ENCODE measurements around the gene NAT10. TPM values are rescaled to one million over a fixed set of nuclear protein-coding genes. Genes with fewer than 3 reads are reported as not detected.

Gene NAT10
- total and polyA plus RNA-seq, 2 experiments from 2014 or later = 19.4 to 23.6 TPM

DNA sequence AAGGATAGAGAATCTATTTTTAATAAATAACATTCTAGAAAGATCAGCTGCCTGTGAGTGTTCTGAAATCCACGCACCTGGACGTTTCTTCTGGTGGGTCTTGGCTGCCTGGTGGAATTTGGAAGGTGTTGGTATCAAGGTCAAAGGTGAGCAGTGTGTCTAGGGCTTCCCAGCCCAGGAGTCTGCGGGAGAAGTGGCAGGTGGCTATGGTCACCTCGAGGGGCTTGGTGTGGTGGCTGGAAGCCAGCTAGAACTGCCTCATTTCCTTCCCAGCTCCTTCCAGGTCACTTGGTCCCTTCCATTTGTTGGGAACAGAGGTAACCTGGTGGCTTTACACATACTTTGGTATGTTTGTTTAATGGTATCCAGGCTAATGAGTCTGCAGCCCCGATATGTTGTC is 41.4 kb downstream of the NAT10 start:
- Histone ChIP-seq H3K4me1 (ENCODE audit: low read depth) (peaks cover 46% of the 10 kb centered on the region), H3K4me3 (no peak overlapping the region), H3K36me3 (peaks cover 22% of the 10 kb centered on the region), H3K27me3 (no peaks in the 10 kb centered on the region), H3K9me3 (ENCODE audit: low read depth) (no peaks in the 10 kb centered on the region), H3K27ac (no peak overlapping the region)
- TF ChIP-seq CTCF (IDR thresholded peaks at IDR 0.05; ENCODE audit: low read depth, low read length) = no peak
- no peak for DNase-seq (ENCODE audit: low read depth in 1 of 2, low spot score in 1 of 2)

DNA sequence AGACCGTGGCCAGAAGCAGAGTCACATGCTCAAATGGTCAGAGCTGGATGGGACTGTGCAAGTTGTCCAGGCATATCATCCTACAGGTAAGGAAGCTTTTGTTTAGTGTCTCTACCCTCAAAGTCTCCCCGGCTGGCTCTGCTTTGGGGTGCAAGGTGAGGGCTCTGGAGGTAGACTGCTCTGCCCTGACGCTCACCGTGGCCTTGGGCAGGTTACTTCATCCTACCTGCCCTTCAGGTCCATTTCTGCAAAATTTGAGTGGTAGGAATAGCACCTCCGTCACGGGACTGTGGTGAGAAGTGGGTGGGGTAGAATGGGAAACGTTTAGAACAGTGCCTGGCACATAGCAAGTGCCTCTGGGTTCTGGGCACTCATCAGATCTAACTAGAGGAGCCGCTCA is 42.2 kb downstream of the NAT10 start:
- Histone ChIP-seq H3K4me1 (ENCODE audit: low read depth) (peaks cover 42% of the 10 kb centered on the region), H3K27ac (no peak overlapping the region), H3K4me3 (no peak overlapping the region), H3K9me3 (ENCODE audit: low read depth) (no peaks in the 10 kb centered on the region), H3K36me3 (peaks cover 24% of the 10 kb centered on the region), H3K27me3 (no peaks in the 10 kb centered on the region)
- no peak for TF ChIP-seq CTCF (IDR thresholded peaks at IDR 0.05; ENCODE audit: low read depth, low read length)
- no peak for DNase-seq (ENCODE audit: low read depth in 1 of 2, low spot score in 1 of 2)

GRCh38 chr11:34148504-34149165 is 43.2 kb downstream of the NAT10 start:
- no peaks in the 10 kb centered on the region for H3K27me3 ChIP-seq
- no peak for DNase-seq (ENCODE audit: low read depth in 1 of 2, low spot score in 1 of 2)
- H3K4me3 ChIP-seq = no peak overlapping the region
- H3K27ac ChIP-seq = peak overlapping the region; percentile 65
- H3K9me3 ChIP-seq (ENCODE audit: low read depth) = no peaks in the 10 kb centered on the region
- peaks cover 33% of the 10 kb centered on the region for H3K36me3 ChIP-seq
- peaks cover 32% of the 10 kb centered on the region for H3K4me1 ChIP-seq (ENCODE audit: low read depth)
- no peak for TF ChIP-seq CTCF (IDR thresholded peaks at IDR 0.05; ENCODE audit: low read depth, low read length)

DNA sequence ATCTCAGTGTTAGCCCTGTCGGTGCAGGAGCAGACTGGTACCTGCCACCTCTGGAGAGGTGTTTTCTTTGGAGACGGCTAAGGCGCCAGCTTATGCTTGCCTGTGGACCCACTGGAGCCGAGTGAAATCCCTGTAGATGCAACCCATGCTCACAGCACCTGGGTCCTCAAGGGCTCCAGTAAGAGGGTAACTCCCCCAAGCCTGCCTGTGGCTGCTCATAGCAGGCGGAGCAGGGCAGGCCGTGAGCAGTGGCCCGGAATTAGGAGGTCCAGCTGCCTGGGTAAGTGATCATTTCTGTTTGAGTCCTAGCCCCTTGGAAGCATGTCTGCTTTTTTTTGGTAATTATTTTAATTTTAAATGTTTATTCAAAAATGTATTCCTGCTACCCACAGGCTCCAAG is 43.8 kb downstream of the NAT10 start:
- H3K27ac ChIP-seq = peak overlapping the region; percentile 65
- H3K9me3 ChIP-seq (ENCODE audit: low read depth) = no peaks in the 10 kb centered on the region
- H3K27me3 ChIP-seq = no peaks in the 10 kb centered on the region
- H3K4me3 ChIP-seq = no peak overlapping the region
- H3K36me3 ChIP-seq = peaks cover 33% of the 10 kb centered on the region
- TF ChIP-seq CTCF (IDR thresholded peaks at IDR 0.05; ENCODE audit: low read depth, low read length) = no peak
- no peak for DNase-seq (ENCODE audit: low read depth in 1 of 2, low spot score in 1 of 2)
- H3K4me1 ChIP-seq (ENCODE audit: low read depth) = peaks cover 28% of the 10 kb centered on the region

DNA sequence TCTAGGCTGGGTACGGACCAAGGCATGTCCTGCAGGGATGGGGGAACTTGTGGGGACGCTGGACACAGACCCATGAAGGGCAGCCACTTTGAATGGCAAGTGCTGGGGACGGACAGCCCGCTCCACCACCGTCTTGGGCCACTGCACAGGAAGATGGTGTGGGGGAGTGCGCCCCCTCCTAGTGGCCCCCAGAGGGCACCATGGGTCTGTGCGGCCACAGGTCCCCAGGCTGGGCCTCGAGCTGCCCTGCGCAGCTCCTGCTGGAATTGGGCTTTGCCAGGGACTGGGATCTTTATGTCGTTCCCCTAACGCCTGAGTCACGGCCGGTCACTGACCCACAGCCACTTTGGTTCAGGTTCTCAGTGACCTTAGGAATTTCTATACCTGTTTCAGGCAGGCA is 44.4 kb downstream of the NAT10 start:
- Histone ChIP-seq H3K27me3 (no peaks in the 10 kb centered on the region), H3K4me3 (no peak overlapping the region), H3K4me1 (ENCODE audit: low read depth) (peaks cover 22% of the 10 kb centered on the region), H3K36me3 (peaks cover 33% of the 10 kb centered on the region), H3K27ac (peak overlapping the region; percentile 26), H3K9me3 (ENCODE audit: low read depth) (no peaks in the 10 kb centered on the region)
- DNase-seq (ENCODE audit: low read depth in 1 of 2, low spot score in 1 of 2) = peak in 1 of 2 donors; percentile 29
- peak; percentile 42 for TF ChIP-seq CTCF (IDR thresholded peaks at IDR 0.05; ENCODE audit: low read depth, low read length)

Measured in cardiac muscle cell (in vitro differentiated cells and primary cell).